ENCODE measurements around the gene PSMC2.

- TF ChIP-seq CTCF (IDR thresholded peaks at IDR 0.05) (no peak), SIN3A (IDR thresholded peaks at IDR 0.05; ENCODE audit: borderline replicate concordance, insufficient read depth, low read depth, low read length) (no peak), POLR2AphosphoS5 (IDR thresholded peaks at IDR 0.05; ENCODE audit: low read depth, low read length) (no peak)
Observed at GRCh38 chr7:103413407-103413806, 66.0 kb downstream of the PSMC2 start.
